ENCODE data around the gene PSMA4.
"Not testable (repeated sequence)": the region's sequence is repeated elsewhere in the genome, so short reads cannot be mapped to it uniquely, and the experiment has no call there.

PSMA4 gene

GRCh38 chr15:78540141-78540870, at the start of gene PSMA4:
TSS of gene PSMA4 (plus strand) at chr15:78540444. CDS start at chr15:78541928, 1,484 bp downstream.
- DNase-seq (ENCODE audit: low spot score): peak; percentile 89

DNA sequence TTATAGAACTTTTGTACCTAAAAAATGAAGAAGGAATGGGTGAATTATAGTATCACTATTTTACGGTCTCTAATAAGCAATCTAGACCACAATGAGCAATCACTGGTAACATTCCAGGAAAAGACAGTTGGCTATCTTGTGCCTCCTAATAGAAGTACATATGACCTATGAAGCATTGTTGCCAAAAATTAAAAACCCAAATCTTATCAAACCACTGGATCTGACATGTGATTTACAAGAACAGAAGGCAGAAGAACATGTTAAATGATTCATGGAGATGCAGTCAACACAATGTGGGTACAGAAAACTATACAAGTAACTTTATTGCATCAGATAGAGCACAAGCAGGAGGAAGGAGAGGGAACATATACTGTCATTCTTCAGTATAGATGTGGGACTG, 47.4 kb upstream of the PSMA4 start:
- DNase-seq (ENCODE audit: low spot score): no peak

- no peak for DNase-seq (ENCODE audit: low spot score)
These were observed 38.4 kb upstream of the PSMA4 start for GRCh38 chr15:78501857-78502256.

- DNase-seq (ENCODE audit: low spot score): no peak
These were observed 37.6 kb upstream of the PSMA4 start for GRCh38 chr15:78502641-78503040.

DNA sequence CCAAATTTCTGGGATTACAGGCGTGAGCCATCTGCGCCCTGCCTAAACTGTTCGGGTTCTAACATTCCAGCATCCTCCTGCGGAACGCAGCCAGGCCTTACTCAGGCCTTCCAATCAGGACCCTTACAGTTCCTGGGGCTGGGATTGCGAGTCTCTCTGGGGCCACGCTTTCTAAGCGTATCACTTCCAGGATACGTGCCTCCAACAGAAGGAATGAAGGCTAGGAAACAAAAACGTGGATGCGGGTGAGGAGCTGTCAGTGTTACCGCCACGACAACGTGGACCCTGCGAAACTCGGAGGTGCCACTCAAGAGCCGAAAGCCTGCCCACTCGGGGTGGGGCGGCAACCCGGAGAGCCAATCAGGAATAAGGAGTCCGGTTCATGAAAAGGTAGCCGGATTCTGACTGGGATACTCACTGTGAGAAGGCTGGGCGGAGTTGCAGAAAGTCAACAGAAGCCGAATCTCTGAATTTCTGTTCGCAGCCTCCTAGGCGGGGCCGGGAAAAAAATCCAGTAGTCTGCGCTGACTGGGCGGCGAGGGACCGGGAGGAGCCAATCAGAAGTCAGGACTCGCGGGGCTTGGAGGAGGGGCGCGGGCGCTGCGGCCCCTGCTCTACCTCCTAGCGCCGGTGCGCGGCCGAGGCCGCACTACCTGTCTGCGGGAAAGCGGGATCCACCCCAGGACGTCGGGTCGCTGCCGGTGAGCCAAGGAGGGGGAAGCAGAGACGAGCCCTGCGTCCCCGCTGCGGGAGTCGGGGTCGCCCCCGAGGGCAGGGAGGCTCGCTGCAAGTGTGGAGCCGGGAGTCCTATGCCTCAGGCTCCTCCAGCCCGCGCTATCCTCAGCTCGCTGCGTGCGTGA, 33.0 kb upstream of the PSMA4 start, which contains the start of gene HYKK:
Gene HYKK (plus strand): TSS at position 607 of the 860 bp plus-strand sequence. CDS start 5,512 bp downstream, outside the sequence.
- peak; percentile 90 for DNase-seq (ENCODE audit: low spot score)

- peak; percentile 9 for DNase-seq (ENCODE audit: low spot score)
These were observed 32.4 kb upstream of the PSMA4 start for GRCh38 chr15:78507831-78508160.

DNA sequence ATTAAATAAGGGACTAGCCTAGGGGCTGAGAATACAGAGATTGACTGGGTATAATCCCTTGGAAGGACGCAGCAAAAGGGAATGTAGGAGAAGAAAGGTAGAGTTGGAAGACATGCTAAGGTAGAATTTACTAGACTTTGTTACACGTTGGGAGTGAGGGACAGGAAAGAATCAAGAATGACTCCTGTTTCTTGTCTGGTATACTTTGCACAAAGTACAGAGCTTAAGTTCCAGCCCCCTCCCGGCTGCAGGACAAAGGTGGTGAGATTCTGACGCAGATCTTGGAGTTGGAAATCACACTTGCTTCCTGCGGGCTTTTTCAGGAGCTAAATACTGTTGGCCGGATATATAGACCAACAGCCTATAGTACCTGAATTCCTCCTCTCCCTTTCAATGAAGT, 32.0 kb upstream of the PSMA4 start:
- no peak for DNase-seq (ENCODE audit: low spot score)

GRCh38 chr15:78509726-78510312, 30.4 kb upstream of the PSMA4 start:
- DNase-seq (ENCODE audit: low spot score): no peak

DNA sequence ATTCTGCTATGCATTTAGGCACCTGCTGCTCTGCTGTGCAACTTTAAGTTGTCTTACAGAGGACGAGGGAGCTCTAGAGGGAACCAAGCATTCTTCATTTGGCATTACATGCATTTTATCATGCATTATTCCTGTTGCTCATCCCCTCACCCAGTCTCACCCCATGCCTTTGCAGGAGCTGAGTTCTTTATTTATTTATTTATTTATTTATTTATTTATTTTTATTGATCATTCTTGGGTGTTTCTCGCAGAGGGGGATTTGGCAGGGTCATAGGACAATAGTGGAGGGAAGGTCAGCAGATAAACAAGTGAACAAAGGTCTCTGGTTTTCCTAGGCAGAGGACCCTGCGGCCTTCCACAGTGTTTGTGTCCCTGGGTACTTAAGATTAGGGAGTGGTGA, 20.2 kb upstream of the PSMA4 start:
- DNase-seq (ENCODE audit: low spot score): not testable (repeated sequence)

GRCh38 chr15:78524230-78524629, 16.0 kb upstream of the PSMA4 start:
- no peak for DNase-seq (ENCODE audit: low spot score)

GRCh38 chr15:78527325-78527724, 12.9 kb upstream of the PSMA4 start:
- no peak for DNase-seq (ENCODE audit: low spot score)

- peak; percentile 55 for DNase-seq (ENCODE audit: low spot score)
These were observed 6.9 kb upstream of the PSMA4 start for GRCh38 chr15:78533331-78533730.

- no peak for DNase-seq (ENCODE audit: low spot score)
These were observed 4.1 kb upstream of the PSMA4 start for GRCh38 chr15:78536134-78536533.

DNA sequence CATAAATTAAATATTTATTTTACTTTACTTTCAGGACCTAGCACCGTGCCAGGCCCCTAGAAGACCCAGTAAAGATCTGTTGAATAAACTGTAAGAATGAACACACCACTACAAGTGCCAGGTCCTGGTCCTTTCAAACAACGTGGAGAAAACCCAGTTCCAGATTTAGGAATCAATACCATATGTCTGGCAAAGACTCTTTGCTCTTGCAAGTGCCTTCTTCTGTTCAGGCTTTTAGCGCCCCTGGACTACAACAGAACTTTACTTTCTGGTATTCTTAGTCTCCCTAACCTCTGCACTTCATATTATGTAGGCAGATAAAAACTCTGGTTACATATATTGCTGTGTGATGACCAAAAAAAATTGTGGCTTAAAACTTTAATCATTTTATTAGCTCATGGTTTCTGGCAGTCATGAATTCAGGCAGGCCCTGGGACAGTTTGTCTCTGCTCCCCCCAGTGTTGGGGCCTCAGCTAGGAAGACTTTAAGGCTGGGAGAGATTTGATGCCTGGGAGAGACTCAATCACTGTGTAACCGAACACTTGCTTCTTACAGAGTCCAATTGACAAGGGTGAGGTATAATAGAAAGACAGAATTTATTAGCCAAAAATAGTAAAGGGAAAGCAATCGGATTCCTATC, 2.9 kb upstream of the PSMA4 start:
- no peak for DNase-seq (ENCODE audit: low spot score)

GRCh38 chr15:78538358-78538757, 1.9 kb upstream of the PSMA4 start:
- no peak for DNase-seq (ENCODE audit: low spot score)

GRCh38 chr15:78539464-78540140, 642 bp upstream of the PSMA4 start:
- DNase-seq (ENCODE audit: low spot score): not testable (repeated sequence)

GRCh38 chr15:78540871-78541743, 863 bp downstream of the PSMA4 start:
- DNase-seq (ENCODE audit: low spot score): no peak

GRCh38 chr15:78541744-78542034, 1.4 kb downstream of the PSMA4 start:
- no peak for DNase-seq (ENCODE audit: low spot score)

DNA sequence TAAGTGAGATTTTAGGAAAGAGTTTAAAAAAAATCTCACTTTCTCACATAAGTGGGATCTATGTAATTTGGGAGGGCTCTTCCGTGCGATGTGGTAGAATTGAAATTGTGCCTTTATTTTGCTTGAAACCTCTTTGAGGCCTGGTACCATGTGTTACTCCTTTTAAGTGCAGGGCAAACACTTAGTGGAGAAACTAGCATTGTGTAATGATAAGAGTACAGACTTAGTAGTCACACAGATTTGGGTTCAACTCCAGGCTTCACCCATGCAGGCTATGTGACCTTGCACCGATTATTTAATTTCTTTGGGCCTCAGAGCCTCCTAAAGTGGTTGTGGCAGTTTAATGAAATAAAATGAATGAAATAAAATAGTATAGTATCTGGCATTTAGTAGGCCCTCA, 2.4 kb downstream of the PSMA4 start:
- DNase-seq (ENCODE audit: low spot score): no peak

DNA sequence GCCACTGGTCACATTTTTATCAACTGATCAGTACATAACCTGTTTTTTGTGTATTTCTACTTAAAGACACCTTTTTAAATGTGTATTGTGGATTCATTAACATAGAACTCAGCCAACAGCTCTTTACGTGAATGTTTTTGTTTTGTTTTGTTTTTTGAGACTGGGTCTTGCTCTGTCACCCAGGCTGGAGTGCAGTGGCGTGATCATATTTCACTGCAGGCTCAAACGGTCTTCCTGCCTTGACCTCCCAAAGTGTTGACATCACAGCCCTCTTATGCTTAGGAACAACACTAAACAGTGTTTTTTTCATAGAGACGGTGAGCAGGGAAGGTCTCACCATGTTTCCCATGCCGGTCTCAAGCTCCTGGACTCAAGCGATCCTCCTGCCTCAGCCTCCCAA, 9.9 kb downstream of the PSMA4 start:
- no peak for DNase-seq (ENCODE audit: low spot score)

DNA sequence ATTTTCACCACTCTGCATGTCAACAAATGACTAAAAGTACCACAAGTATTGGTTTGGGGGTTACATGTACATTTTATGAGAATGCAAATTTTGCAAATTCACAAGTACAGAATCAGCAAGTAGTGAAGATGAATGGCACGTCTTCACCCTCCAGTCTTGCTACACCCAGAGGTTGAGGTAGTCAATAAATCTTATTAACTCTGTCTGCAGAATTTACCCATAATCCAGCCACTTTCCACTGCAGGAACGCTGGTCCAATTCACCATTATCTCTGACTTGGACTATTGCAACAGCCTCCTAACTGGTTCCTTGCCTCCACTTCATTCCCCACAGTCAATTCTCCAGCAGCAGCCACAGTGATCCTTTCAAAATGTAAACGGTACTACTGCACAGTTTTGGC, 10.6 kb downstream of the PSMA4 start:
- DNase-seq (ENCODE audit: low spot score): no peak
